Measurements from ENCODE around the gene IFI27. TPM values are rescaled to one million over a fixed set of nuclear protein-coding genes. Genes with fewer than 3 reads are reported as not detected.

The IFI27 gene
- total and polyA plus RNA-seq, 3 donors from 2014 or later: 312 to 531 (median 388) TPM

- H3K4me3 ChIP-seq: no peak overlapping the region
- 24 to 29% methylated on average over 2 of the region's 2 CpGs for WGBS, 2 donors
- H3K36me3 ChIP-seq (ENCODE audit: low read depth, missing control alignments): no peaks in the 10 kb centered on the region
- H3K27ac ChIP-seq: peak overlapping the region; percentile 4 to 67
- H3K9me3 ChIP-seq: no peaks in the 10 kb centered on the region
- peaks cover 27% of the 10 kb centered on the region for H3K4me1 ChIP-seq
- DNase-seq: no peak
- no peaks in the 10 kb centered on the region for H3K27me3 ChIP-seq
- no peak for TF ChIP-seq POLR2A (IDR thresholded peaks at IDR 0.05)
- no peak for TF ChIP-seq CTCF (IDR thresholded peaks at IDR 0.05)
- intact Hi-C loops (cut with DNase I; ENCODE audit: low total_unique reads): no loop called here
Observed at GRCh38 chr14:94161981-94162380, 51.4 kb downstream of the IFI27 start.

GRCh38 chr14:94162466-94162865, 51.9 kb downstream of the IFI27 start:
- Histone ChIP-seq H3K4me1 (peaks cover 27% of the 10 kb centered on the region), H3K27ac (peak overlapping the region; percentile 4 to 67), H3K9me3 (no peaks in the 10 kb centered on the region), H3K27me3 (no peaks in the 10 kb centered on the region), H3K36me3 (ENCODE audit: low read depth, missing control alignments) (no peaks in the 10 kb centered on the region), H3K4me3 (no peak overlapping the region)
- no peak for TF ChIP-seq POLR2A (IDR thresholded peaks at IDR 0.05)
- TF ChIP-seq CTCF (IDR thresholded peaks at IDR 0.05): no peak
- no peak for DNase-seq
- 66 to 74% methylated on average over 5 of the region's 5 CpGs for WGBS, 2 donors
- intact Hi-C loops (cut with DNase I; ENCODE audit: low total_unique reads): no loop called here

GRCh38 chr14:94163796-94164195, 53.3 kb downstream of the IFI27 start:
- H3K4me1 ChIP-seq: peaks cover 27% of the 10 kb centered on the region
- no peak overlapping the region for H3K27ac ChIP-seq
- no peak overlapping the region for H3K4me3 ChIP-seq
- 78 to 80% methylated on average over 5 of the region's 5 CpGs for WGBS, 2 donors
- TF ChIP-seq POLR2A (IDR thresholded peaks at IDR 0.05) (no peak), CTCF (IDR thresholded peaks at IDR 0.05) (no peak)
- no peaks in the 10 kb centered on the region for H3K9me3 ChIP-seq
- no peaks in the 10 kb centered on the region for H3K27me3 ChIP-seq
- no peaks in the 10 kb centered on the region for H3K36me3 ChIP-seq (ENCODE audit: low read depth, missing control alignments)
- DNase-seq: no peak
- intact Hi-C loops (cut with DNase I; ENCODE audit: low total_unique reads): no loop called here

GRCh38 chr14:94164685-94165431, 54.3 kb downstream of the IFI27 start:
- Histone ChIP-seq H3K4me3 (no peak overlapping the region), H3K9me3 (no peaks in the 10 kb centered on the region), H3K27me3 (no peaks in the 10 kb centered on the region), H3K4me1 (peaks cover 27% of the 10 kb centered on the region), H3K36me3 (ENCODE audit: low read depth, missing control alignments) (no peaks in the 10 kb centered on the region), H3K27ac (no peak overlapping the region)
- intact Hi-C loops (cut with DNase I; ENCODE audit: low total_unique reads): no loop called here
- WGBS, 2 donors: 45 to 51% methylated on average over 14 to 26 of the region's 26 CpGs
- TF ChIP-seq CTCF (IDR thresholded peaks at IDR 0.05) (no peak), POLR2A (IDR thresholded peaks at IDR 0.05) (no peak)
- no peak for DNase-seq

GRCh38 chr14:94165744-94166143, 55.2 kb downstream of the IFI27 start:
- H3K4me1 ChIP-seq: peaks cover 24% of the 10 kb centered on the region
- WGBS, 2 donors: 93 to 96% methylated on average over 3 of the region's 3 CpGs
- H3K36me3 ChIP-seq (ENCODE audit: low read depth, missing control alignments): no peaks in the 10 kb centered on the region
- intact Hi-C loops (cut with DNase I; ENCODE audit: low total_unique reads): no loop called here
- H3K9me3 ChIP-seq: no peaks in the 10 kb centered on the region
- H3K4me3 ChIP-seq: no peak overlapping the region
- no peaks in the 10 kb centered on the region for H3K27me3 ChIP-seq
- DNase-seq: no peak
- TF ChIP-seq CTCF (IDR thresholded peaks at IDR 0.05) (no peak), POLR2A (IDR thresholded peaks at IDR 0.05) (no peak)
- H3K27ac ChIP-seq: no peak overlapping the region

Data from testis (tissue), 3 donors.